ENCODE data around the gene ZNF407. TPM values are rescaled to one million over a fixed set of nuclear protein-coding genes. Genes with fewer than 3 reads are reported as not detected.

The ZNF407 gene
- polyA plus RNA-seq, 1 experiment = 2.8 TPM

- Histone ChIP-seq H3K27me3 (ENCODE audit: control insufficient read depth, insufficient read depth, low read length) (no peaks in the 10 kb centered on the region), H3K4me3 (ENCODE audit: low read depth, low read length) (no peak overlapping the region), H3K36me3 (ENCODE audit: control insufficient read depth, insufficient read depth, low read length) (no peaks in the 10 kb centered on the region)
- DNase-seq (ENCODE audit: low read depth) = no peak
- ChIA-PET CTCF (no interaction called here), POLR2A (no interaction called here)
- TF ChIP-seq CTCF (IDR thresholded peaks at IDR 0.05; ENCODE audit: insufficient read depth, low read depth, low read length) = no peak
Observed at GRCh38 chr18:74937291-74937690, 339.6 kb downstream of the ZNF407 start.

- TF ChIP-seq CTCF (IDR thresholded peaks at IDR 0.05; ENCODE audit: insufficient read depth, low read depth, low read length) = no peak
- Histone ChIP-seq H3K36me3 (ENCODE audit: control insufficient read depth, insufficient read depth, low read length) (no peaks in the 10 kb centered on the region), H3K27me3 (ENCODE audit: control insufficient read depth, insufficient read depth, low read length) (no peaks in the 10 kb centered on the region), H3K4me3 (ENCODE audit: low read depth, low read length) (no peak overlapping the region)
- CTCF ChIA-PET = no interaction called here
- POLR2A ChIA-PET = no interaction called here
- DNase-seq (ENCODE audit: low read depth) = no peak
Observed at GRCh38 chr18:74940856-74941255, 343.2 kb downstream of the ZNF407 start.

- peak; percentile 31 for DNase-seq (ENCODE audit: low read depth)
- no peaks in the 10 kb centered on the region for H3K27me3 ChIP-seq (ENCODE audit: control insufficient read depth, insufficient read depth, low read length)
- H3K4me3 ChIP-seq (ENCODE audit: low read depth, low read length) = no peak overlapping the region
- ChIA-PET POLR2A (no interaction called here), CTCF (interaction anchor here (0.6 to 1.3 kb wide), 2 partner anchors 12 to 212 kb away, joined by 4 read pairs; no protein-coding TSS in a partner anchor)
- H3K36me3 ChIP-seq (ENCODE audit: control insufficient read depth, insufficient read depth, low read length) = no peaks in the 10 kb centered on the region
- TF ChIP-seq CTCF (IDR thresholded peaks at IDR 0.05; ENCODE audit: insufficient read depth, low read depth, low read length) = no peak
Observed at GRCh38 chr18:74942319-74942910, 344.7 kb downstream of the ZNF407 start.

- Histone ChIP-seq H3K36me3 (ENCODE audit: control insufficient read depth, insufficient read depth, low read length) (no peaks in the 10 kb centered on the region), H3K27me3 (ENCODE audit: control insufficient read depth, insufficient read depth, low read length) (no peaks in the 10 kb centered on the region), H3K4me3 (ENCODE audit: low read depth, low read length) (no peak overlapping the region)
- no peak for TF ChIP-seq CTCF (IDR thresholded peaks at IDR 0.05; ENCODE audit: insufficient read depth, low read depth, low read length)
- DNase-seq (ENCODE audit: low read depth) = no peak
- CTCF ChIA-PET = interaction anchor here (0.8 kb wide), 1 partner anchor 9 kb away, joined by 3 read pairs; no protein-coding TSS in a partner anchor
- POLR2A ChIA-PET = no interaction called here
Observed at GRCh38 chr18:74944676-74945075, 347.0 kb downstream of the ZNF407 start.

- TF ChIP-seq CTCF (IDR thresholded peaks at IDR 0.05; ENCODE audit: insufficient read depth, low read depth, low read length) = no peak
- Histone ChIP-seq H3K4me3 (ENCODE audit: low read depth, low read length) (no peak overlapping the region), H3K27me3 (ENCODE audit: control insufficient read depth, insufficient read depth, low read length) (no peaks in the 10 kb centered on the region), H3K36me3 (ENCODE audit: control insufficient read depth, insufficient read depth, low read length) (no peaks in the 10 kb centered on the region)
- no peak for DNase-seq (ENCODE audit: low read depth)
- CTCF ChIA-PET = no interaction called here
- POLR2A ChIA-PET = interaction anchor here (0.7 kb wide), 1 partner anchor 1536 kb away, joined by 3 read pairs; no protein-coding TSS in a partner anchor
Observed at GRCh38 chr18:74945774-74946545, 348.3 kb downstream of the ZNF407 start.
